Stimulated activated CD4-positive, alpha-beta T cell treated with anti-CD3 and anti-CD28 coated beads, TNF-alpha, amount 100 ng/mL, for 4 hours (primary cell): ENCODE results near the gene SNX10.

Source experiments
- DNase-seq, 3 experiments: peaks; one replicate each; pipeline ENCODE4 v3.0.0-alpha.2; 2020; ENCODE audit warnings: low read depth in 3 of 3

SNX10 gene

DNA sequence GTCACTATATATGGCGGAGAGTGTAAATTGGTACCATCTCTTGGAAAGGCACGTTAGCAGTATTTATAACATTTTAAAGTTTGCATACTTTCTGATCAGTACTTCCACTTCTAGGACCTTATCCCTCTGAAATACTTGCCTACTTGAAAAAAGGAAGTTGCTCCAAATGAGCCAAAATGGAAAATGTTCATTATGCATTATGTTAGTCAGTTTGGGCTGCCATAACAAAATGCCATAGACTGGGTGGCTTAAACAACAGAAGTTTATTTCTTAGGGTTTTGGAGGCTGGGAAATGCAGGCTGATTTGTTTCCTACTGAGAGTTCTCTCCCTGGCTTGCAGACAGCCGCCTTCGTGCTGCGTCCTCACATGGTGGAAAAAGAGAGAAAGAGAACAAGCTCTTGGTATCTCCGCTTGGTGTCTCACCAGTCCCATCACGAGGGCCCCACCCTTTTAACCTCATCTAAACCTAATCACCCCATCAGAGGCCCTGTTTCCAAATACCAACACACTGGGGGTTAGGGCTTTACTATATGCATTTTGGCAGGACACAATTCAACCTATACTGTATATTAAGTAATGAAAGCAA, 6.9 kb downstream of the SNX10 start:
- no peak for DNase-seq

DNA sequence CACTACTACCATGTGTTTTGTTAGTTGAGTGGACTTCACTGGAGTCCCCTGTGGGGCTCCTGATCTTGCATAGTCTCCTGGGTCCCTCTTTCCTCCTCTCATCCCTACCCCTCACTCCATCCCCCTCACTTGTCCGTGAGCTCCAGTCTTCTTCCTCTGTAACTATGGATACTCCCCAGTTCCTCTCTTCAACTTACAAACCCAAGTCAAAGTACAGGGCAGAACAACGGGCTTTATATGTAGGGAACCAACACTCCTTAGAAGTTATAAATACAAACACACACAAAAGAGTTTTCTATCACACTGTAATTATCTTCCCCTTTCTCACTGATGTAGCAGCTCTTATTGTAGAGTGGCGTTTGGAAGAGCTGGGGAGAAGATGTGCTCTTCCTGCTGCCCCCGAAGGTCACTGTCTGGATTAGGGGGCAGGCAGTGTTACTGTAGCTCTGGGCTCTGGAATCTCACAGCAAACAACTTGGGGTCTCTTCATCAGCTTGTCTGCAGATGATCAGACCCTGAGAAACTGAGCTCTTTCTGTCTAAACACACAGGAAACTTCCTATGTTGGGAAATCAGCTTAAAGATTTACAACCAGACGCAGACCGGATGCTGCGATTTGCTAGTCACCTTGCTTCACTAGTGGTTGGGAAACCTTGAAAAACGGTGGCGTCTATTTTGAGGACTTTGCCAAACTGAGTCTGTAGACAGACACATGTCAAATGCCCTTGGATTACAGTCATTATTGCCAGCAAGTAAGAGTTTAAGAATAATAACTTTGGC, 13.6 kb downstream of the SNX10 start:
- no peak for DNase-seq

DNA sequence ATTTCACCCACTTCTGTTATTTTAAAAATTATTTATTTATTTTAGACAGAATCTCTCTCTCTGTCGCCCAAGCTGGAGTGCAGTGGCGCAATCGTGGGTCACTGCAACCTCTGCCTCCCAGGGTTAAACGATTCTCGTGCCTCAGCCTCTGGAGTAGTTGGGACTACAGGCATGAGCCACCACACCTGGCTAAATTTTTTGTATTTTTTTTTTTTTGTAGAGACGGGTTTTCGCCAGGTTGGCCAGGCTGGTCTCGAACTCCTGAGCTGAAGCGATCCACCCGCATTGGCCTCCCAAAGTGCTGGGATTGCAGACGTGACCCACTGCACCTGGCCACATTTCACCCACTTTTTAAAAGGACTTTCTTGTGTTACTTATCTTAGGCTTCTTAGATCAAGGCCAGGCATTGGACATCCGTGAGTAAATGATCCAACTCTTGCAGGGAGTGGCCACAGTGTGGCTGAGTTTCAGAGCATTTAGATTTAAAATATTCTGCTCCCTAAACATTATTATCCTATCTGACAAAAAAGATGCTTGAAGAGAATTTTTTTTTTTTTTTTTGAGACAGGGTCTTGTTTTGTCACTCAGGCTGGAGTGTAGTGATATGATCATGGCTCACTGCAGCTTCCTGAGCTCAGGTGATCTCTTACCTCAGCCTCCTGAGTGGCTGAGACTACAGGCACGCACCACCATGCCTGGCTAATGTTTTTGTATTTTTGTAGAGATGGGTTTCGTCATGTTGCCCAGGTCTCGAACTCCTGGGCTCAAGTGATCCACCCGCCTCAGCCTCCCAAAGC, 14.4 kb downstream of the SNX10 start:
- DNase-seq, result no peak

DNA sequence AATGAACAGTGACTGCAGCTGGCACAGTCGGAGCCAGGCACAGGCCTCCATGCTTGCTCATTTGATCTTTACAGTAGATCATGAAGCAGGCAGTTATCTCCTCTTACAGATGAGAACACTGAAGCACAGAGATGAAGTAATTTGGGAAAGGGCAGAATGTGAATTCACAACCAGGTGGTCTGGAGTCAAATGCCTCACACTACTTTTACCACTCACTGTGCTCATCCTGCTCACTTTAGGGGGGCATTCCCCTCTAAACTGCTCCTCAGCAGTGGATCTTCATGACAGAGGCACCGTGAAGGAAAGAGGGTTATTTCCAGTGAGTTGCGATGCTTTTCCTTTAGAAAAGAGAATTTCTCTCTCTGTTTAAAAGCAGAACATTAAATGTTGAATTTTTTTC, 15.1 kb downstream of the SNX10 start:
- DNase-seq, result no peak

DNA sequence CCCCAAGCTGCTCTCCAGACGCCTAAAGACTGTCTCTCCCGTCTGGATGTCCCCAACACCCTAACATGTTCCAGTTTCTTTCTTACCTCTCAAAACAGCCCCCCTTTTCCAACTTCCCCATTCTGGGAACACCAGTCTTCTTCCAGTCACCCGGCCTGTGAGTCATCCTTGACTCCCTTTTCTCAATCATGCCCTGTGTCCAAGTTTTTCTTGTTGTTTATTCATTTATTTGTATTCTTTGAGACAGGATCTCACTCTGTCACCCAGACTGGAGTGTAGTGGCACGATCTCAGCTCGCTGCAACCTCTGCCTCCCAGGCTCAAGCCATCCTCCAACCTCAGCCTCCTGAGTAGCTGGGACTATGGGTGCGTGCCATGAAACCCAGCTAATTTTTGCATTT, 15.6 kb downstream of the SNX10 start:
- no peak for DNase-seq

GRCh38 chr7:26307791-26308190, 16.1 kb downstream of the SNX10 start:
- no peak for DNase-seq

DNA sequence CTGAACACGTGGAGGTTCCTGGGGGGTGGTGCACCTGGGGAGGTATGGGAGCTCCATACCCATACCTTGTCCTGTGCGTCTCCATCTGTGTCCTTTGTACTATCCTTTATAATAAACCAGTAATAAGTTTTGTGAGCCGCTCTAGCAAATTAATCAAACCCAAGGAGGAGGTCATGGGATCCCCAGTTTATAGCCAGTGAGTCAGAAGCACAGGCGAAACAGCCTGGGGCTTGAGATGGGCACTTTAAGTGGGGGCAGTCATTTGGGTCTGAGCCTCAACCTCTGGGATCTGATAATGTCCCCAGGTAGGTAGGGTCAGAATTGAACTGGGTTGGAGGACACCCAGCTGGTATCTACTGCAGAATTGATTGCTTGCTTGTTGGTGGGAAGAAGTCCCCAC, 16.9 kb downstream of the SNX10 start:
- no peak for DNase-seq

DNA sequence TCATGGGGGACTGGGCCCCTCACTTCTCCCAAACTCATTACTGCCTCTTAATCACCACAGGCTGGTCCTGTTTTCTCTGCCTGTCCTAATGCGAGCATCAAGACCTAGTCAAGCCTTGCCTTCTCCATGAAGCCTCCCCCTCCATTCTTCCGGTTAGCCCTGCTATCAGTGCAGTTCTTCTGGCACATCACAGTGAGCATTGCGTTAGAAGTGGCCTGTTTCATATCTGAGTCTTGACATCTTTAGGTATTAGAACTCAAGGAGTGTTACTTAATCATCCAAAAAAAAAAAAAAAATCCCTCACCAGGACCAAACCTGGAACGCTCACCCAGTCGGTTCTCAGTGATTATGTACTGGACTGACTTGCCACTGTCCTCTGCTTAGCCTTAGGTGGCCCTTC, 17.4 kb downstream of the SNX10 start:
- DNase-seq, result no peak

- DNase-seq, result no peak
Measured at GRCh38 chr7:26311798-26312197, 20.1 kb downstream of the SNX10 start.

GRCh38 chr7:26317211-26317610, 25.5 kb downstream of the SNX10 start:
- no peak for DNase-seq

DNA sequence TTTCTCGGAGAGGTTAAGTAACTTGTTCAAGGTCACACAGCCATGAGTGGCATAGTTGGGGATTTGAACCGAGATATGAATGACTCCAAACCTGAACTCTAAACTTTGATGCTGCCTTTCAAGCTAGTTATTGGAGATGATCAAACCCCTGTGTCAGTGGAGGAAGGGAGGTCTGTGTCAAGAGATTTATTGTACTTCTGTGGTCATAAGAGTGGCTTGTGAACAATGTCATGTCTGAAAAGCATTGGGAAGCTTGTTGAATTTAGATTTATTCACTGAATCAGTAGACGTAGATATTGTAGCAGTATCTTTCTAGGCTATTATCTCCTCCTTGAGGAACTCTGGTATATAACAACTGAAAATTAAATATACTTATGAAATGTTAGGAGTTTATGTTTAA, 27.3 kb downstream of the SNX10 start:
- no peak for DNase-seq

GRCh38 chr7:26319636-26320035, 28.0 kb downstream of the SNX10 start:
- DNase-seq, result no peak

- DNase-seq, result no peak
Measured at GRCh38 chr7:26320878-26321277, 29.2 kb downstream of the SNX10 start.

DNA sequence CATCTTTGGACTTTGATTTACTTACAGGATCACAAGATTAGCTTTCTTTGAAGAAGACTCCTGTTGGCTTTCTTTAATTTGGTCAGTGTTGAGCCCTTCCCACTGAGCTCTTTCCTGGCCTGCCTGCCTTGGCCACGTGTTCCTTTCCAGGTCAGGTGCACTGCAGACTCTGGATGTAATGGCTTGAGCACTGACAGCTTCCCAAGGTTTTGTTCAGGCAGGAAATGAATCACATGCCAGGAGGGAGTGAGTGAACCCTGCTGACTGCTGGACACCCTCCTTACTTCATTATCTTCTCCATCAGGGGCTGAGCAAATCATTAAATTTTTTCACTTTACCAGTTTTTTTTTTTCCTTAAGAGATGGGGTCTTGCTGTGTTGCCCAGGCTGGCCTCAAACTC, 29.8 kb downstream of the SNX10 start:
- no peak for DNase-seq

GRCh38 chr7:26326211-26326610, 34.5 kb downstream of the SNX10 start:
- DNase-seq, result no peak

DNA sequence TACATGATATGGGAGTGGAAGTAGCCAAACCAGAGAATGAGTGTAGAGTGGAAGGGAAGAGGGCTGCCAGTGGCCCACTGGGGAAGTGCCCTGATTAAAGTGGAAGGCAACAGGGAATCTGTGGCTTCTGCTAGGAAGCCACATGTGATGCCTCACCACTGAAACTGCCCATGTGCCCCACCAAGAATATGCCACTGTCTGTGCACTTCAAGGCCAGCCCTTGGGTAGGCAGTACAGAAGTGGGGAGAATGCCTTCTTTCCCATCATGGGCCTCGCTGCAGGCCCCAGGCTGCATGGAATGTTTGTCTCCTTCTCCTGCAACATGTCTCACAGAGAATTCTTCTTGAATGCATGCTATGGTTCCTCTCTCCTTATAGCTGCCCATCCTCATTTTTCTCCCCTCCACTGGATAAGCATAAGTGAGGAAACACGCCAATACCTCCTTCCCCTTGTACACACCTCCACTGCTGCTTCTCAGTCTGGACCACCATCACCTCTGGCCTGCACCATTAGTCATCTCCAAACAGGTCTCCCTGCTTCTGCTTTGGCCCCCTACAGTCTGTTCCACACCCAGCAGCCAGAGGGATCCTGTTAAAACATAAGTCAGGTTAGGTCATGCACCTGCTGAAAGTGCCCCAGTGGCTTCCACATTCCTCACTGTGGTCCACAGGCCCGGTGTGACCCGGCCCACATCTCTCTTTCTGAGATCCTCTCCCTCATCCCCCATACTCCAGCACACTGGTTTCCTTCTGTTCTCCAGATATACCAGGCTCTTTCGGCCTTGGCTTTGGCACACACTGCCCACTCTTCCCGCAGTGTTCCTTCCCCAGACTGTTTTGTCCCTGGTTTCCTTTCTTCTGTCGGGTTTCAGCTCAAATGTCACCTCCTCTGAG, 37.1 kb downstream of the SNX10 start:
- DNase-seq, result no peak

- no peak for DNase-seq
Measured at GRCh38 chr7:26329520-26330255, 38.0 kb downstream of the SNX10 start.

DNA sequence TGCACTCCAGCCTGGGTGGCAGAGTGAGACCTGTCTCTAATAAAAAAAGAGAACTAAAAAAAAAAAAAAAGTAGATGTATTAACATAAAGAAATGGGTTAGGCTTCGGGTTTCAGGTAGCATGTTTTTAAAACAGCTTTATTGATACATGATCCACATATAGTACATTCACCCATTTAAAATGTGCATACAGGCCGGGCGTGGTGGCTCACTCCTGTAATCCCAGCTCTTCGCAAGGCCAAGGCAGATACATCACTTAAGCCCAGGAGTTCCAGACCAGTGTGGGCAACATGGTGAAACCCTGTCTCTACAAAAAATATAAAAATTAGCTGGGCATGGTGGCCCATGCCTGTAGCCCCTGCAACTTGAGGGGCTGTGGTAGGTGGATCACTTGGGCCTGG, 39.5 kb downstream of the SNX10 start:
- DNase-seq, result no peak

GRCh38 chr7:26331789-26332188, 40.1 kb downstream of the SNX10 start:
- DNase-seq, result no peak

- DNase-seq, result no peak
Measured at GRCh38 chr7:26332698-26333097, 41.0 kb downstream of the SNX10 start.

- DNase-seq, result no peak
Measured at GRCh38 chr7:26334166-26334859, 42.7 kb downstream of the SNX10 start.
